ENCODE measurements around the gene CTSZ.
A peak's percentile ranks its signal among the peaks of the same experiment; 100 is the strongest.
"Not testable (repeated sequence)": the region's sequence is repeated elsewhere in the genome, so short reads cannot be mapped to it uniquely, and the experiment has no call there.

Gene CTSZ

GRCh38 chr20:58969439-58969838 is 37.6 kb downstream of the CTSZ start:
- Mint-ChIP-seq H3K4me1 (no peaks in the 10 kb centered on the region), H3K9me3 (peaks cover 4 to 7% of the 10 kb centered on the region in 2 donors), H3K27me3 (peaks cover 6% of the 10 kb centered on the region), H3K4me3 (no peak overlapping the region), H3K27ac (no peak overlapping the region)
- ATAC-seq (no peak), DNase-seq (no peak)

- H3K27ac Mint-ChIP-seq: no peak overlapping the region
- H3K9me3 Mint-ChIP-seq: peaks cover 0 to 7% of the 10 kb centered on the region in 2 donors
- DNase-seq (no peak), ATAC-seq (no peak)
- no peaks in the 10 kb centered on the region for H3K4me1 Mint-ChIP-seq
- H3K4me3 Mint-ChIP-seq: no peak overlapping the region
- peaks cover 6% of the 10 kb centered on the region for H3K27me3 Mint-ChIP-seq
Measured at GRCh38 chr20:58967652-58968429, 39.2 kb downstream of the CTSZ start.

DNA sequence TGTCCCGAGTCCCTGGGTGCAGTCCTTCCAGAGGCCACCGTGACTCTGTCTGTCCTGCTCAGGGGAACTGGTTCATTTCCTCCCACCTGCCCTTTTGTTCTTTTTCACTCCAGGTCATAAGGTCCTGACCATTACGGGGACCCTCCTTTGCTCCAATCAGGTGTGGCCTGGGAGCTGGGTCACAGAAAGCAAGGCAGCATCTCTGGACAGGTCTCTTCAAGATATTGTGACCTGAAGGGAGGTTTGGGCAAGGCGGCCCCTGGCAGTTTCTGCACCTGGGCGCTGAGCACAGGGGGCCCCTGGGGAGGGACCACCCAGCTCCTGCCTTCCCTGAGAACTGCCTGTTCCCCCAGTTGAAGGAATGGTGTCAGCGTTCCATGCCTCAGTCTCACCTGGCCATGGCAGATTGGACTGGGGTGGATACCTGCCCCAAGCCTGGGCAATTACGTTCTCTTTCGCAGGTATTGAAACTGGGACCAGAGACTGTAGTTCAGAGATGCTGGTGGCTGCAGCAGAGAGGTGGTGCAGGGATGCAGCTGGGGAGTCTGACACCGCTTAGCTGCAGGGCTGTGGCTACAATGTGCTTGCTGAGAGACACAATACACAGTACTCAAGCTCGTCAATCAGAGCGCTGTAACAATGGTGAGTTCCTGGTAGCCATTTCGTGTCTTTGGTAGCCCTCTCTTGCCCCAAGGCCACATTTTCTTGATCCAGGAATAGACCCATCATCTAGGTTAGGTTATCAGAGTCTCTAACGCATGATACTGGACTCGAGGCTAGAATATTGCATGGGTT is 41.6 kb downstream of the CTSZ start:
- Mint-ChIP-seq H3K4me1 (no peaks in the 10 kb centered on the region), H3K27ac (peak overlapping the region in 1 of 2 donors; percentile 54), H3K4me3 (no peak overlapping the region), H3K27me3 (peaks cover 6% of the 10 kb centered on the region), H3K9me3 (peaks cover 0 to 7% of the 10 kb centered on the region in 2 donors)
- DNase-seq (no peak), ATAC-seq (no peak)

DNA sequence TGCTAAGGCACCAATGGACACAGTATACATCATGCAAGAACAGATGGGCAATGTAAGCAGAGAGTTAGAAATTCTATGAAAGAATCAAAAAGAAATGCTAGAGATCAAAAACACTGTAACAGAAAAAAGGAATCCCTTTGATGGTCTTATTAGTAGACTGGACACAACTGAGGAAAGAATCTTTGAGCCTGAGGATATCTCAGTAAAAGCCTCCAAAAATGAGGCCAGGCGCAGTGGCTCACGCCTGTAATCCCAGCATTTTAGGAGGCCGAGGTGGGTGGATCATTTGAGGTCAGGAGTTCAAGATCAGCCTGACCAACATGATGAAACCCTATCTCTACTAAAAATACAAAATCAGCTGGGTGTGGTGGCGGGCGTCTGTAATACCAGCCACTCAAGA is 43.1 kb downstream of the CTSZ start:
- not testable (repeated sequence) for H3K4me1 Mint-ChIP-seq, H3K27ac Mint-ChIP-seq, H3K27me3 Mint-ChIP-seq, H3K9me3 Mint-ChIP-seq, DNase-seq, H3K4me3 Mint-ChIP-seq, ATAC-seq

DNA sequence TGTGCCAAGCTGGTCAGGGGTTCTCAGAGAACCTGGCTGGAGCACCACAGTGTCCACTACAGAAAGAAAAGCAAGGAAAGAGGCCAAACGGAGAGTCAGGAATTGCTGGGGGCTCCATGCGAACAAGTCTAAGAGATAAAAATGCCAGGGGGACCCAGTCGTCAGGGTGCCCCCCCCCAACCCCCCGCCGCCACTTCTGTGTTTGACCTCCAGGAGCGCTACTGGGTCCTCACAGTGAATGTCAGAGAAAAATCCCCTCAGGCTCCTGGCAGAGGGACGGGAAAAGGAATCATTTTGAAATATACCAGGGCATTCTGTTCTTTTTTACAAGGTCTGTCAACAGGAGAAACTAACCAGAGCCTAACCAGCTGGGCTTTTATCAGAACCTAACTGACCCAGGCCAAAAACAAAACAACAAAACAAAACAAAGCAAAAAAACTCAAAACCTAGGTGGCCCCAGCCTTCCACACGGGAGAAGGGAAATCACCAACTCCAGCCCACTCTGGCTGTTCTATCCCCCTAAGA is 43.9 kb downstream of the CTSZ start:
- no peak for DNase-seq
- no peak overlapping the region for H3K27ac Mint-ChIP-seq
- H3K27me3 Mint-ChIP-seq: peaks cover 7% of the 10 kb centered on the region
- H3K4me1 Mint-ChIP-seq: no peaks in the 10 kb centered on the region
- no peak overlapping the region for H3K4me3 Mint-ChIP-seq
- H3K9me3 Mint-ChIP-seq: no peaks in the 10 kb centered on the region
- no peak for ATAC-seq

DNA sequence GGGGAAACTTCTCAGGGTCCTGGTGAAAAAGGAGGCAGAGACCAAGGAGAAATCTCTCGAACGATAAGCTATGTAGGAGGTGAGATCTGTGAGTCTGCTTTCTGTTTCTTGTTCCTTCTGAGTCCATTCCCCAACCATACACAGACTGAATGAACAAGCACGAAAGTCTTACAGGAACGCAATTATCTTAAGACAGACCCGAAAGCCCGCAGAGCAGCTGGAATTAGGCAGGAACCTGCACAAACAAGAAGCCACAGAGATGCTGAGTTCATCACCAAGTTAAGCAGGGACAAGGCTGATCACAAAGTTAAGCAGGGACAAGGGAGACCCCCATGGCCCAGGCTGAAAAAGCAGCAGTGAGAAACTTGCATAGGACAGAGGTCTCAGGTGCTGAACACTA is 47.4 kb downstream of the CTSZ start:
- Mint-ChIP-seq H3K27ac (peak overlapping the region in 1 of 2 donors; percentile 35), H3K4me3 (no peak overlapping the region), H3K4me1 (no peaks in the 10 kb centered on the region), H3K27me3 (peaks cover 7% of the 10 kb centered on the region), H3K9me3 (no peaks in the 10 kb centered on the region)
- DNase-seq (no peak), ATAC-seq (no peak)

- H3K4me1 Mint-ChIP-seq: no peaks in the 10 kb centered on the region
- H3K27ac Mint-ChIP-seq: no peak overlapping the region
- no peaks in the 10 kb centered on the region for H3K9me3 Mint-ChIP-seq
- no peak for ATAC-seq
- H3K27me3 Mint-ChIP-seq: peaks cover 8% of the 10 kb centered on the region
- no peak overlapping the region for H3K4me3 Mint-ChIP-seq
- no peak for DNase-seq
Measured at GRCh38 chr20:58956078-58956477, 51.0 kb downstream of the CTSZ start.

DNA sequence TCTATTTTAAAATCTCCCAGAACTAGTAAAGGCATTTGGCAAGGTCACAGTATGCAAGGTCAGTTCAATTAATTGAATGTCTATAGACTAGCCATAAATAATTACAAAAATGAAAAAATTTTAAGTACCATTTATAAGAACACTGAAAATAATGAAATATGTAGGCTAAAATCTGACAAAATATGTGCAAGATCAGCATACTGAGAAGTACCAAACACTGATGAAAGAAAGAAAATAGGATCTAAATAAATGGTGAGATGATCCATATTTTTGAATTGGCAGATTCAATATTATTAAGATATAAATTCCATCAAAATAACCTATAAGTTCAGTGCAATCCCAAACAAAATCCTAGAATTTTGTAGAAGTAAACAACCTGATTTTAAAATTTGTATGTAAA is 54.0 kb downstream of the CTSZ start:
- H3K4me3 Mint-ChIP-seq: no peak overlapping the region
- no peak for ATAC-seq
- peaks cover 8% of the 10 kb centered on the region for H3K27me3 Mint-ChIP-seq
- no peak for DNase-seq
- H3K4me1 Mint-ChIP-seq: no peaks in the 10 kb centered on the region
- no peak overlapping the region for H3K27ac Mint-ChIP-seq
- H3K9me3 Mint-ChIP-seq: no peaks in the 10 kb centered on the region

- Mint-ChIP-seq H3K9me3 (no peaks in the 10 kb centered on the region), H3K27ac (no peak overlapping the region), H3K27me3 (peaks cover 8% of the 10 kb centered on the region), H3K4me1 (no peaks in the 10 kb centered on the region), H3K4me3 (no peak overlapping the region)
- DNase-seq: no peak
- ATAC-seq: no peak
Measured at GRCh38 chr20:58950603-58951002, 56.5 kb downstream of the CTSZ start.

DNA sequence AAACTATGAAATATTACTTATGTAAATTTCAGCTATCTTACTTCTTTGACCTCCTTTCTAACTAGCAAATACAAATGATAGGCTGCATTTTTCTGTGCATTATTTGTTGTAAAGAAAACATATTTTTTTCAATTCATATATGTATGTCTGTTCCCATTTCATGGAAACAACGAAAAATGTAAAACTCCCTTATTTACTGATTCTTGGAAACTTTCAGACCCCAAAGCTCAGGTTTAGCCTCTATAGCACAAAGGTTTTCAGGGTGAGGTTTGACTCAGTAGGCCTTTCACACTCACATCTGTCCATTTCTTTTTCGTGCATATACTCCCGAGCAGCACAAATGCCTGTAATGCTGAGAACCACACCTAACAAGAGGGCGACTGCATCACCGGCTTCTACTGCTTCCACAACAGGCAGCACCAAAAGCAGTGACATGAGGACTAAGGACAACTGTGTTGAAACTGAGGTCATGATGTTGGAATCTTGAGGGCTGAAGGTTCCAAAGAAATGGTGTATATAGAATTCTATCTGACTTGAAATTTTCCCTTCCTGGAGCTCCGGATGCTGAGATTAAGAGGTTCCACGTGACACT is 59.2 kb downstream of the CTSZ start:
- not testable (repeated sequence) for DNase-seq, H3K4me1 Mint-ChIP-seq, H3K4me3 Mint-ChIP-seq, H3K27me3 Mint-ChIP-seq, H3K27ac Mint-ChIP-seq, H3K9me3 Mint-ChIP-seq, ATAC-seq

DNA sequence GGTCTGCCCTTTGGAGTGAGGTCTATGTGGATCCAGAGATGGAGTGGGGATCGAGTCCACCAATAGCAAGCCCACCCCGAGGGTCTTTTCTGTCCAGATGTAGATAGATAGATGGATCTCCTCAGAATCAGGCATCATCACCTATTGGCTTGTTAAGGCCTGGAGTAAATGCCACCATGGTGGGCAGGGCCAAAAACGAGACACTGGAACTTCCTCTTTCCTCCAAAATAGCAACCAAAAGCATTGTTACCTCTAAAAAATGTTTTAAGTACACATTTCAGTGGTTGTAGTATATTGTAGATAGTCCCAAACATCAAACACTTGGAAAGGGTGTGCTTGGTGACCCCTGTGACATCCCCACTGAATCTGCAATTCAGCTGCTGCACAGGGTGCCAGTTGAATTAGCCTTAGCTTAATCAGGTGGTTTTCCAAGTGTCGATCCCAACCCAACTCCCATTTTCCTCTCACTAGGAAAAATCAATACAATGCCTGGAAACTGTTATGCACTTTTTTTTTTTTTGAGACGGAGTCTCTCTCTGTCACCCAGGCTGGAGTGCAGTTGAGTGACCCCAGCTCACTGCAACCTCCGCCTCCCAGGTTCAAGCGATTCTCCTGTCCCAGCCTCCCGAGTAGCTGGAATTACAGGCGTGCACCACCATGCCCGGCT is 61.0 kb downstream of the CTSZ start:
- H3K9me3 Mint-ChIP-seq: no peaks in the 10 kb centered on the region
- ATAC-seq: no peak

More for the DNA sequence above, 61.0 kb downstream of the CTSZ start:
- Mint-ChIP-seq H3K27ac (no peak overlapping the region), H3K27me3 (peaks cover 6% of the 10 kb centered on the region), H3K4me3 (no peak overlapping the region), H3K4me1 (no peaks in the 10 kb centered on the region)
- DNase-seq: no peak
